ENCODE results near the gene DNAH10. TPM values are rescaled to one million over a fixed set of nuclear protein-coding genes. Genes with fewer than 3 reads are reported as not detected.

The DNAH10 gene
- total RNA-seq, 1 experiment from 2014 or later, result 0.09 TPM

DNA sequence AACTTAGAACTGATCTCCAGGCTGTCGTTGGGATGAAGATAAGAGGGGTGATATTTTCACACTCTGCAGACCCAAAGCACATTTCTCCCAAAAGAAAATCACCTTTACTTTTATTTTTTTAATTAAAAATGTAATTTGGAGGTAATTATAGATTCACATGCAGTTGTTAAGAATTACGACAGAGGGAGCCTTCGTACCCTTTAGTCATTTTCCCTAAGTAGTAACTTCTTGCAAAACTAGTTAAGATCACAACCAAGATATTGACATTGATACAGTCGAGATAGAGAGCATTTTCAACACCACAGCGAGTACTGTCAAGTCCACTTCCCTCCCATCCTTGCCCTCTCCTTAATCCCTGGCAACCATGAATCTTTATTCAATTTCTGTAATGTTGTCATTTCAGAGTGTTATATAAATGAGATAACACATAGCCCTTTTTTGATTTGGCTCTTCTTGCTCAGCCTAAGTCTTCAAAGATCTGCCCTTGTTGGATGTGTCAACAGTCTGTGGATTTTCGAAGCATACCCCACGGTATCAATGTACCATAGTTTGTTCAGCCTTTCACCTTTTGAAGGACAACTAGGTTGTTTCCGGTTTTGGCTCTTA lies 39.6 kb downstream of the DNAH10 start (continued):
- TF ChIP-seq PRDM15 (CRISPR knock-in tag; IDR thresholded peaks at IDR 0.05) (no peak), NR1H2 (CRISPR knock-in tag; IDR thresholded peaks at IDR 0.05) (no peak), SOX15 (CRISPR knock-in tag; IDR thresholded peaks at IDR 0.05) (no peak), IRF2 (CRISPR knock-in tag; IDR thresholded peaks at IDR 0.05; ENCODE audit: borderline replicate concordance, low read depth) (no peak), ZNF423 (CRISPR knock-in tag; IDR thresholded peaks at IDR 0.05) (no peak)

DNA sequence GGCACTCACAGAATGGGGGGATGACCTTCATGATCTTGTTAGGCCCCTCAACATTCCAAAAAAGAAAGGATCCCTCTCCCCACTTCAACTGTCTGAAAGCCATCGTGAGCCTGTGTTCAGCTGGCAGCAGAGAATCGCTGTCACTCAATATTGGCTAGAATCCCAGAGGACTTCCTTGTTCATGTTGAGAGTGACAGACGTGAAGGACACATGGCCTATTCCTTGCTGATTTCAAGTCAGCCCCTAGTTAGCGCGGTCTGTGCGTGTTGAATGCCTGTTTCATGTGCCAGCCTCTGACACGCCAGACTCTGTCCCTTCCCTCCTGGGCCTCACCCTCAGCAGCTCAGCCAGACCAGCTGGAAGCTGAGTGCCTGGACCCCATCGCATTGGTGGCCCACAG lies 43.1 kb downstream of the DNAH10 start:
- DNase-seq (ENCODE audit: low spot score) (no peak), ATAC-seq (no peak)
- Mint-ChIP-seq H3K4me1 (peaks cover 3% of the 10 kb centered on the region; the same call in 1 of the 2 replicates), H3K36me3 (no peaks in the 10 kb centered on the region), H3K9me3 (no peaks in the 10 kb centered on the region), H3K4me3 (no peak overlapping the region), H3K27me3 (ENCODE audit: low read depth) (peaks cover 15% of the 10 kb centered on the region), H3K27ac (no peak overlapping the region)
- CTCF ChIA-PET, result interaction anchor here (1.4 to 2.5 kb wide), 2 partner anchors 13 to 37 kb away, joined by 3 to 11 read pairs; no protein-coding TSS in a partner anchor
- POLR2A ChIA-PET, result no interaction called here
- TF ChIP-seq TCF7 (CRISPR knock-in tag; IDR thresholded peaks at IDR 0.05; ENCODE audit: low read depth) (no peak), E2F4 (CRISPR knock-in tag; IDR thresholded peaks at IDR 0.05; ENCODE audit: borderline replicate concordance, low read depth) (no peak), FOXP1 (CRISPR knock-in tag; IDR thresholded peaks at IDR 0.05; ENCODE audit: borderline replicate concordance) (no peak), SMAD4 (CRISPR knock-in tag; IDR thresholded peaks at IDR 0.05) (no peak), ZNF138 (CRISPR knock-in tag; conservative IDR thresholded peaks at IDR 0.05) (no peak), FOXP4 (CRISPR knock-in tag; IDR thresholded peaks at IDR 0.05) (no peak), E2F1 (CRISPR knock-in tag; IDR thresholded peaks at IDR 0.05) (no peak), ATF1 (CRISPR knock-in tag; IDR thresholded peaks at IDR 0.05) (no peak), ATF6 (CRISPR knock-in tag; IDR thresholded peaks at IDR 0.05) (no peak), TEAD1 (CRISPR knock-in tag; IDR thresholded peaks at IDR 0.05) (no peak), PREB (CRISPR knock-in tag; IDR thresholded peaks at IDR 0.05; ENCODE audit: borderline replicate concordance) (no peak), GRHL2 (CRISPR knock-in tag; IDR thresholded peaks at IDR 0.05; ENCODE audit: insufficient replicate concordance, severe bottlenecking) (no peak), FOXJ3 (CRISPR knock-in tag; IDR thresholded peaks at IDR 0.05; ENCODE audit: borderline replicate concordance) (no peak), TP53 (CRISPR knock-in tag; IDR thresholded peaks at IDR 0.05) (no peak), ZNF416 (CRISPR knock-in tag; IDR thresholded peaks at IDR 0.05) (no peak), MLX (CRISPR knock-in tag; IDR thresholded peaks at IDR 0.05) (no peak)
- TF ChIP-seq, protein P1, sequence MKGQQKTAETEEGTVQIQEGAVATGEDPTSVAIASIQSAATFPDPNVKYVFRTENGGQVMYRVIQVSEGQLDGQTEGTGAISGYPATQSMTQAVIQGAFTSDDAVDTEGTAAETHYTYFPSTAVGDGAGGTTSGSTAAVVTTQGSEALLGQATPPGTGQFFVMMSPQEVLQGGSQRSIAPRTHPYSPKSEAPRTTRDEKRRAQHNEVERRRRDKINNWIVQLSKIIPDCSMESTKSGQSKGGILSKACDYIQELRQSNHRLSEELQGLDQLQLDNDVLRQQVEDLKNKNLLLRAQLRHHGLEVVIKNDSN (CRISPR knock-in tag; IDR thresholded peaks at IDR 0.05), result no peak
- TF ChIP-seq, protein P2, sequence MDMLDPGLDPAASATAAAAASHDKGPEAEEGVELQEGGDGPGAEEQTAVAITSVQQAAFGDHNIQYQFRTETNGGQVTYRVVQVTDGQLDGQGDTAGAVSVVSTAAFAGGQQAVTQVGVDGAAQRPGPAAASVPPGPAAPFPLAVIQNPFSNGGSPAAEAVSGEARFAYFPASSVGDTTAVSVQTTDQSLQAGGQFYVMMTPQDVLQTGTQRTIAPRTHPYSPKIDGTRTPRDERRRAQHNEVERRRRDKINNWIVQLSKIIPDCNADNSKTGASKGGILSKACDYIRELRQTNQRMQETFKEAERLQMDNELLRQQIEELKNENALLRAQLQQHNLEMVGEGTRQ (CRISPR knock-in tag; IDR thresholded peaks at IDR 0.05), result no peak
